Measurements from ENCODE around the gene GMPPA. TPM values are rescaled to one million over a fixed set of nuclear protein-coding genes. Genes with fewer than 3 reads are reported as not detected.

Gene GMPPA
- total RNA-seq, 2 donors from 2014 or later = 36.9 to 38.2 TPM

DNA sequence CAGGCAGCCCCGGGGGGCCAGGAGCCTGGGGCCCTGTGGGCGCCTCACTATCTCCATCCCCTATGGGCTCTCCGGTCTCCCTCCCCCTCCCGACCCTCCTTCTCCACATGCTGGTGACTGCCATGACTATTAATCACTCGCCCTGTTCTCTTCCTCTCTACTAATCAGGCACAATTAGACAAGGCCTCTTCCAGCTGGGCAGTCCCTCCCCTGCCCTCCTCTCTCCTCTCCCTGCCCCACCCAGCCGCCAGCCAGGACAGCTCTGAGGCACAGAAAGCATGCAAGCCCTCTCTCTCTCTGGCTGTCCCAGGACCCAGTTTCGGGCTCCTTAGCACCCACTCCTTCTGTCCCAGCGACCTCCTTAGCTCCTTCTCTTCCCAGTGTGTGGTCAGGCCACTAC is 21.4 kb downstream of the GMPPA start:
- peaks cover 4% of the 10 kb centered on the region for H3K4me1 ChIP-seq (ENCODE audit: control insufficient read depth, insufficient read depth, low read length)
- 73 to 79% methylated on average over 5 to 8 of the region's 8 CpGs for WGBS, 2 experiments (ENCODE audit: insufficient coverage in 1 of 2, insufficient read length in 1 of 2)
- peaks cover 25% of the 10 kb centered on the region for H3K27me3 ChIP-seq (ENCODE audit: control insufficient read depth, insufficient read depth, low read length, poor library complexity, severe bottlenecking)
- Mint-ChIP-seq H3K27ac (no peak overlapping the region), H3K4me1 (peaks cover 20% of the 10 kb centered on the region), H3K9me3 (no peaks in the 10 kb centered on the region), H3K27me3 (ENCODE audit: insufficient read depth) (peaks cover 47% of the 10 kb centered on the region), H3K4me3 (no peak overlapping the region), H3K36me3 (ENCODE audit: low read depth) (no peaks in the 10 kb centered on the region)
- no peaks in the 10 kb centered on the region for H3K36me3 ChIP-seq (ENCODE audit: control insufficient read depth, insufficient read depth, low read length)
- no peak overlapping the region for H3K27ac ChIP-seq (ENCODE audit: low read depth, low read length)
- no peak overlapping the region for H3K4me3 ChIP-seq (ENCODE audit: low read length)
- peak; percentile 57 for DNase-seq
- no peaks in the 10 kb centered on the region for H3K9me3 ChIP-seq (ENCODE audit: control insufficient read depth, low read length)
- TF ChIP-seq, protein P1, sequence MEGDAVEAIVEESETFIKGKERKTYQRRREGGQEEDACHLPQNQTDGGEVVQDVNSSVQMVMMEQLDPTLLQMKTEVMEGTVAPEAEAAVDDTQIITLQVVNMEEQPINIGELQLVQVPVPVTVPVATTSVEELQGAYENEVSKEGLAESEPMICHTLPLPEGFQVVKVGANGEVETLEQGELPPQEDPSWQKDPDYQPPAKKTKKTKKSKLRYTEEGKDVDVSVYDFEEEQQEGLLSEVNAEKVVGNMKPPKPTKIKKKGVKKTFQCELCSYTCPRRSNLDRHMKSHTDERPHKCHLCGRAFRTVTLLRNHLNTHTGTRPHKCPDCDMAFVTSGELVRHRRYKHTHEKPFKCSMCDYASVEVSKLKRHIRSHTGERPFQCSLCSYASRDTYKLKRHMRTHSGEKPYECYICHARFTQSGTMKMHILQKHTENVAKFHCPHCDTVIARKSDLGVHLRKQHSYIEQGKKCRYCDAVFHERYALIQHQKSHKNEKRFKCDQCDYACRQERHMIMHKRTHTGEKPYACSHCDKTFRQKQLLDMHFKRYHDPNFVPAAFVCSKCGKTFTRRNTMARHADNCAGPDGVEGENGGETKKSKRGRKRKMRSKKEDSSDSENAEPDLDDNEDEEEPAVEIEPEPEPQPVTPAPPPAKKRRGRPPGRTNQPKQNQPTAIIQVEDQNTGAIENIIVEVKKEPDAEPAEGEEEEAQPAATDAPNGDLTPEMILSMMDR (conservative IDR thresholded peaks at IDR 0.05) = no peak
- H3K9ac ChIP-seq (ENCODE audit: extremely low read depth, low read length, poor library complexity, severe bottlenecking) = no peak overlapping the region

DNA sequence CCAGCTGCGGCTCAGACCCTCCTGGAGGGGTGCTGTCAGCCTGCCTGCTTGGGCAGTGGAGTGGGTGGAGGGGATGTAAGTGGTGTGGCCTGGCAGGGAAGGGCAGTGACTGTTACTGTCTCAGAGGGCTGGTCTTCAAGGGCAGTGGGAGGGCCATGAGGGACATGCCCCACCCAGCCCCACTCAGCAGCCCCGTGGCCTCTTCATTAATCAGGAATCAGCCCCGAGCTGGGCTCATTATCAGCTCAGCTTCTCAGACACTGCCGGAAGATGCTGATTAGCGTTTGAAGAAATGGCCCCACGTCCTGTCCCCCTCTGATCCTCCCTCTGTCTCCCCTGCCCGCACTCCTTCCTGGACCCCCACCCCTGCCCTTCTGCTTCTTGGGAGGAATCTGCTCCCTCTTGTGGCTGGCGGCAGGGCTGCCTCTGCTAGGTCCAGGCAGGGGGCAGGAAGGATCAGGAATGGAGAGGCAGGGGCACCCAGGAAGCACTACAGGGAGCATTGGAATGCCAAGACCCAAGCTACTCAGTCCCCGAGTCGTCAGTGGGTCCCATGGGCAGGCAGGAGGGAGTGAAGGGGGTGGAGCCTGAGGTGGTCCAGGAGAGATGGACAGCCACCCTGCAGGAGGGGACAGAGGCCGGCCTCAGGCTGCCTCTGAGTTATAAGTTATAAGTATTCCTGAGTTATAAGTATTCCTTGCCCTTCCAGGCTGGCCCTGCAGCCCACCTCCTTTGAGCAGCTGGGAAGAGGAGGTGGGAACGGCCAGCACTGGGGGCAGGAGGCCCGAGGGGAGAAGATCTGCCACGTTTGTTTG is 22.6 kb downstream of the GMPPA start:
- Histone ChIP-seq H3K9ac (ENCODE audit: extremely low read depth, low read length, poor library complexity, severe bottlenecking) (no peak overlapping the region), H3K27me3 (ENCODE audit: control insufficient read depth, insufficient read depth, low read length, poor library complexity, severe bottlenecking) (peaks cover 13% of the 10 kb centered on the region), H3K4me1 (ENCODE audit: control insufficient read depth, insufficient read depth, low read length) (peaks cover 13% of the 10 kb centered on the region), H3K36me3 (ENCODE audit: control insufficient read depth, insufficient read depth, low read length) (no peaks in the 10 kb centered on the region), H3K9me3 (ENCODE audit: control insufficient read depth, low read length) (no peaks in the 10 kb centered on the region), H3K27ac (ENCODE audit: low read depth, low read length) (no peak overlapping the region), H3K4me3 (ENCODE audit: low read length) (no peak overlapping the region)
- Mint-ChIP-seq H3K27me3 (ENCODE audit: insufficient read depth) (peaks cover 36% of the 10 kb centered on the region), H3K4me3 (peak overlapping the region; percentile 50), H3K36me3 (ENCODE audit: low read depth) (no peaks in the 10 kb centered on the region), H3K4me1 (peaks cover 32% of the 10 kb centered on the region), H3K9me3 (no peaks in the 10 kb centered on the region), H3K27ac (peak overlapping the region; percentile 59)
- TF ChIP-seq, protein P1 (conservative IDR thresholded peaks at IDR 0.05) = peak; percentile 88
- WGBS, 2 experiments (ENCODE audit: insufficient coverage in 1 of 2, insufficient read length in 1 of 2) = 9 to 20% methylated on average over 4 to 14 of the region's 14 CpGs
- peak; percentile 94 for DNase-seq

DNA sequence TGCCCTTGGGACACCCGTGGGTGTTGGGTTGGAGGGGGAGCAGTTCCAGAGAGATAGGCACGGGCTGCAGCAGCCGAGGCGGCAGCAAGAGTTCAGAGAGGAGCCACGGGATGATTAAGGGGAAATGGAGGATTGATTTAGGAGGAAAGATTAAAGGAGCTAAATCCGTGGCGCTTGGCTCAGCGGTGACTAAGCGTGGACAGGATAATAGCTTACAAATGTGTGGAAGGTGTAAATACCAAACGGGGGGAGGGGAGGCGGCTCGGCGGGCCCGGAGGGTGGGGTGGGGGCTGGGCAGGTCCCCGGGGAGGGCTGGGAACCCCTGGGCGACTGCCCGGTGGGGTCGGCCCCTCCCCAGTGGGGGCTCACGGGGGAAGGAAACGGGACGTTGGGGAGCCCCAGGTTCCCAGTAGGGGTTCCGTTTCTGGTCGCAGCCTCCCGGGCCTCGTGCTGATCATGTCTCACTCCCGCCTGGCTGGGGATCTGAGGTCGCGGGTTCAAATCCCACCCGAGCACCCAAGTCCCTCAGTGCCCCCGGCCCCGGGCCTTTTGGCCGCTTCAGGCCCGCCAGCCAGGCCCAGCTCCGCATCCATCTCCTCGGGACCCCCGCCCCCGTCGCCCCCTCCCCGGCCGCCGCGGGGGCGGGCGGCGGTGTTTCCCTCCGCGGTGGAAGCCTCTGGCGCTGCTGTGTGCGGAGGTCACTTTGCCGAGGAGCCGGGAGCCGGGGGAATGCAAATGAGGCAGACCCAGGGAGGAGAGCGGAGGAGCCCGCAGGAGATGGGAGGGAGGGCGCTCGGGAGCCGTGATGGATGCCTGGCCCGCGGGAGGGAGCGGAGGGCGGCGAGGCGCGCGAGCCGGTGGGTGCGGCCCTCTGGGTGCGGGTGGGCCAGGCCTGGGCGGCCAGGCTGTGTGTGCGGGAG is 23.7 kb downstream of the GMPPA start:
- no peaks in the 10 kb centered on the region for H3K9me3 Mint-ChIP-seq
- TF ChIP-seq, protein P1 (conservative IDR thresholded peaks at IDR 0.05) = no peak
- H3K9me3 ChIP-seq (ENCODE audit: control insufficient read depth, low read length) = no peaks in the 10 kb centered on the region
- peaks cover 23% of the 10 kb centered on the region for H3K4me1 ChIP-seq (ENCODE audit: control insufficient read depth, insufficient read depth, low read length)
- no peaks in the 10 kb centered on the region for H3K36me3 ChIP-seq (ENCODE audit: control insufficient read depth, insufficient read depth, low read length)
- peak overlapping the region; percentile 50 for H3K4me3 Mint-ChIP-seq
- H3K4me3 ChIP-seq (ENCODE audit: low read length) = no peak overlapping the region
- H3K27me3 ChIP-seq (ENCODE audit: control insufficient read depth, insufficient read depth, low read length, poor library complexity, severe bottlenecking) = peaks cover 7% of the 10 kb centered on the region
- WGBS, 2 experiments (ENCODE audit: insufficient coverage in 1 of 2, insufficient read length in 1 of 2) = 11% methylated on average over 31 to 70 of the region's 70 CpGs
- peak; percentile 93 for DNase-seq
- H3K36me3 Mint-ChIP-seq (ENCODE audit: low read depth) = no peaks in the 10 kb centered on the region
- H3K9ac ChIP-seq (ENCODE audit: extremely low read depth, low read length, poor library complexity, severe bottlenecking) = no peak overlapping the region
- peak overlapping the region; percentile 59 for H3K27ac Mint-ChIP-seq
- H3K4me1 Mint-ChIP-seq = peaks cover 42% of the 10 kb centered on the region
- no peak overlapping the region for H3K27ac ChIP-seq (ENCODE audit: low read depth, low read length)
- H3K27me3 Mint-ChIP-seq (ENCODE audit: insufficient read depth) = peaks cover 35% of the 10 kb centered on the region

Data from endodermal cell (in vitro differentiated cells).